Hepatocyte (in vitro differentiated cells): ENCODE results near the gene GPR25.

Experiments
- CTCF ChIP-seq: fragments of 200-600 bp; sonication (generic); IDR thresholded peaks from 2 replicates; pipeline ENCODE4 v1.5.1; 2016; ENCODE audit warnings: antibody characterized with exemption, mild to moderate bottlenecking; ENCODE audit not compliant: poor library complexity
- EZH2 ChIP-seq: fragments of 200-600 bp; sonication (generic); IDR thresholded peaks from 2 replicates; pipeline ENCODE4 v1.6.1; 2016; ENCODE audit warnings: antibody characterized with exemption, mild to moderate bottlenecking, borderline replicate concordance
- EZH2phosphoT487 ChIP-seq: fragments of 200-600 bp; sonication (generic); IDR thresholded peaks from one replicate; pipeline ENCODE4 v1.6.1; 2018; ENCODE audit warnings: antibody characterized with exemption, mild to moderate bottlenecking, low read depth, moderate library complexity; ENCODE audit not compliant: unreplicated experiment, severe bottlenecking

- TF ChIP-seq CTCF (no peak), EZH2 (no peak), EZH2phosphoT487 (no peak)
Observed at GRCh38 chr1:200903793-200904192, 31.0 kb downstream of the GPR25 start.
